Loucy (cell line): ENCODE measurements around the gene LONRF3.
"Not testable (repeated sequence)": the region's sequence is repeated elsewhere in the genome, so short reads cannot be mapped to it uniquely, and the experiment has no call there.

Experiments
- H2AFZ ChIP-seq: fragments of 200-600 bp; sonication (generic); 2 replicates; pipeline ENCODE4 v1.6.0; 2016; ENCODE audit warnings: antibody characterized with exemption, mild to moderate bottlenecking, low read length, moderate library complexity
- H3F3A ChIP-seq: fragments of 200-600 bp; 2 replicates; pipeline ENCODE4 v1.6.0; 2016; ENCODE audit warnings: antibody characterized with exemption, low read depth, mild to moderate bottlenecking
- H3K27me3 ChIP-seq: fragments of 200-600 bp; sonication (generic); 2 replicates; pipeline ENCODE4 v1.6.1; 2014; ENCODE audit warnings: low read length, mild to moderate bottlenecking; ENCODE audit not compliant: insufficient read depth, poor library complexity, severe bottlenecking
- H3K36me3 ChIP-seq: fragments of 200-600 bp; sonication (generic); 2 replicates; pipeline ENCODE4 v1.6.1; 2016; ENCODE audit warnings: low read length; ENCODE audit not compliant: insufficient read depth
- H3K4me1 ChIP-seq: fragments of 200-600 bp; sonication (generic); 2 replicates; pipeline ENCODE4 v1.5.1; 2014; ENCODE audit warnings: low read length, mild to moderate bottlenecking; ENCODE audit not compliant: insufficient read depth, poor library complexity, severe bottlenecking
- H3K4me2 ChIP-seq: fragments of 200-600 bp; sonication (generic); 2 replicates; pipeline ENCODE4 v1.6.0; 2014; ENCODE audit warnings: antibody characterized with exemption, low read length, low read depth, mild to moderate bottlenecking; ENCODE audit not compliant: poor library complexity, severe bottlenecking
- H3K4me3 ChIP-seq: fragments of 200-600 bp; sonication (generic); 2 replicates; pipeline ENCODE4 v1.5.1; 2014; ENCODE audit warnings: low read length, mild to moderate bottlenecking, mixed read lengths; ENCODE audit not compliant: poor library complexity, severe bottlenecking
- H3K79me2 ChIP-seq: fragments of 200-600 bp; sonication (generic); 2 replicates; pipeline ENCODE4 v1.6.1; 2014; ENCODE audit warnings: low read length; ENCODE audit not compliant: insufficient read depth
- H3K9ac ChIP-seq: fragments of 200-600 bp; sonication (generic); 2 replicates; pipeline ENCODE4 v1.6.0; 2014; ENCODE audit warnings: mild to moderate bottlenecking, low read depth, low read length, moderate library complexity; ENCODE audit not compliant: poor library complexity, severe bottlenecking
- H3K9me2 ChIP-seq: fragments of 200-600 bp; sonication (generic); replicated peaks from 2 replicates; pipeline ENCODE4 v1.6.1; 2016; ENCODE audit warnings: low read depth, low read length, mixed read lengths
- H3K9me3 ChIP-seq: fragments of 200-600 bp; sonication (generic); 2 replicates; pipeline ENCODE4 v1.6.1; 2014; ENCODE audit warnings: mild to moderate bottlenecking, antibody characterized with exemption, low read length, low read depth; ENCODE audit not compliant: insufficient read depth
- H4K20me1 ChIP-seq: fragments of 200-600 bp; sonication (generic); 2 replicates; pipeline ENCODE4 v1.6.0; 2014; ENCODE audit warnings: antibody characterized with exemption, low read length, mild to moderate bottlenecking; ENCODE audit not compliant: insufficient read depth, poor library complexity, severe bottlenecking
- CTCF ChIP-seq: fragments of 200-600 bp; sonication (generic); conservative IDR thresholded peaks from 2 replicates; pipeline ENCODE4 v1.5.1; 2014; ENCODE audit warnings: mild to moderate bottlenecking, antibody characterized with exemption, low read length
- EZH2phosphoT487 ChIP-seq: fragments of 200-600 bp; IDR thresholded peaks from 2 replicates; pipeline ENCODE4 v1.6.1; 2018; ENCODE audit warnings: antibody characterized with exemption, mild to moderate bottlenecking, moderate library complexity, borderline replicate concordance

Gene LONRF3

GRCh38 chrX:119015407-119016237 is 41.2 kb downstream of the LONRF3 start:
- H3K4me1 ChIP-seq = no peaks in the 10 kb centered on the region
- no peaks in the 10 kb centered on the region for H4K20me1 ChIP-seq
- H2AFZ ChIP-seq = no peak overlapping the region
- no peaks in the 10 kb centered on the region for H3K27me3 ChIP-seq
- no peaks in the 10 kb centered on the region for H3F3A ChIP-seq
- H3K79me2 ChIP-seq = no peaks in the 10 kb centered on the region
- H3K9me3 ChIP-seq = no peaks in the 10 kb centered on the region
- H3K9ac ChIP-seq = no peak overlapping the region
- no peak overlapping the region for H3K4me3 ChIP-seq
- no peaks in the 10 kb centered on the region for H3K36me3 ChIP-seq
- H3K9me2 ChIP-seq = no peaks in the 10 kb centered on the region
- TF ChIP-seq CTCF (no peak), EZH2phosphoT487 (no peak)
- H3K4me2 ChIP-seq = no peak overlapping the region

- no peaks in the 10 kb centered on the region for H3K9me3 ChIP-seq
- TF ChIP-seq CTCF (no peak), EZH2phosphoT487 (no peak)
- H3F3A ChIP-seq = no peaks in the 10 kb centered on the region
- no peak overlapping the region for H3K4me2 ChIP-seq
- H3K27me3 ChIP-seq = no peaks in the 10 kb centered on the region
- no peaks in the 10 kb centered on the region for H3K36me3 ChIP-seq
- no peak overlapping the region for H3K9ac ChIP-seq
- no peaks in the 10 kb centered on the region for H4K20me1 ChIP-seq
- H3K9me2 ChIP-seq = no peaks in the 10 kb centered on the region
- no peaks in the 10 kb centered on the region for H3K79me2 ChIP-seq
- no peaks in the 10 kb centered on the region for H3K4me1 ChIP-seq
- no peak overlapping the region for H3K4me3 ChIP-seq
- no peak overlapping the region for H2AFZ ChIP-seq
Observed at GRCh38 chrX:119017077-119017476, 42.7 kb downstream of the LONRF3 start.

GRCh38 chrX:119025900-119026299 is 51.5 kb downstream of the LONRF3 start:
- TF ChIP-seq EZH2phosphoT487 (no peak), CTCF (no peak)

GRCh38 chrX:119026344-119026743 is 51.9 kb downstream of the LONRF3 start:
- not testable (repeated sequence) for H3K36me3 ChIP-seq, H2AFZ ChIP-seq, H3K9me2 ChIP-seq, H3K9ac ChIP-seq, H3K4me3 ChIP-seq, H3K9me3 ChIP-seq, H4K20me1 ChIP-seq, H3K79me2 ChIP-seq, H3K27me3 ChIP-seq, H3F3A ChIP-seq, H3K4me1 ChIP-seq, H3K4me2 ChIP-seq

More at GRCh38 chrX:119025900-119026299, 51.5 kb downstream of the LONRF3 start:
- Histone ChIP-seq H4K20me1 (no peaks in the 10 kb centered on the region), H3K9me2 (no peaks in the 10 kb centered on the region), H3F3A (no peaks in the 10 kb centered on the region), H3K27me3 (no peaks in the 10 kb centered on the region), H3K4me3 (no peak overlapping the region), H3K9ac (no peak overlapping the region), H3K4me1 (no peaks in the 10 kb centered on the region), H2AFZ (no peak overlapping the region), H3K79me2 (no peaks in the 10 kb centered on the region), H3K36me3 (no peaks in the 10 kb centered on the region), H3K9me3 (no peaks in the 10 kb centered on the region), H3K4me2 (no peak overlapping the region)

GRCh38 chrX:119027960-119028732 is 53.7 kb downstream of the LONRF3 start:
- not testable (repeated sequence) for H3K36me3 ChIP-seq, H3K9me3 ChIP-seq, H3K9me2 ChIP-seq, H3K4me2 ChIP-seq, H3K4me3 ChIP-seq, H3K9ac ChIP-seq, H3F3A ChIP-seq, H3K27me3 ChIP-seq, H3K4me1 ChIP-seq, H4K20me1 ChIP-seq, H2AFZ ChIP-seq, H3K79me2 ChIP-seq
